Heart right ventricle (tissue), 16 donors: ENCODE results near the gene RLN3. TPM values are rescaled to one million over a fixed set of nuclear protein-coding genes. Genes with fewer than 3 reads are reported as not detected.
"Not testable (repeated sequence)": the region's sequence is repeated elsewhere in the genome, so short reads cannot be mapped to it uniquely, and the experiment has no call there.

Source experiments
- ATAC-seq, 8 donors: fragments of 200-7000 bp; cut with Tn5 transposase; one replicate each; pipeline ENCODE4 v1.9.1; 2020; ENCODE audit warnings: mild to moderate bottlenecking in 8 of 8, moderate library complexity in 8 of 8, moderate number of reproducible peaks in 1 of 8
- DNase-seq, 2 donors: peaks; one replicate each; pipeline ENCODE4 v3.0.0-alpha.2; 2020
- H3K27ac ChIP-seq, 10 donors: fragments of 200-600 bp; sonication (generic) in 2 of 10; one replicate each; pipeline versions ENCODE4 v1.5.0 to v1.8.0; 2020 to 2022; ENCODE audit warnings: mild to moderate bottlenecking in 3 of 10
- H3K27me3 ChIP-seq, 7 donors: fragments of 200-600 bp; one replicate each; pipeline ENCODE4 v1.8.0; 2021 to 2022; ENCODE audit warnings: mild to moderate bottlenecking in 2 of 7
- H3K36me3 ChIP-seq, 9 donors: fragments of 200-600 bp; sonication (generic) in 1 of 9; one replicate each; pipeline versions ENCODE4 v1.5.0 to v1.8.0; 2020 to 2022; ENCODE audit warnings: mild to moderate bottlenecking in 2 of 9
- H3K4me1 ChIP-seq, 9 donors: fragments of 200-600 bp; sonication (generic) in 1 of 9; one replicate each; pipeline versions ENCODE4 v1.5.0 to v1.8.0; 2020 to 2022; ENCODE audit warnings: mild to moderate bottlenecking in 4 of 9
- H3K4me3 ChIP-seq, 10 donors: fragments of 200-600 bp; sonication (generic) in 2 of 10; one replicate each; pipeline versions ENCODE4 v1.5.0 to v1.8.0; 2020 to 2022; ENCODE audit warnings: mild to moderate bottlenecking in 7 of 10, moderate library complexity in 2 of 10
- H3K9me3 ChIP-seq, 11 donors: fragments of 200-600 bp in 10 of 11; sonication (generic) in 2 of 11; one replicate each; pipeline versions ENCODE4 v1.5.0 to v1.8.0; 2013 to 2022; ENCODE audit warnings: mild to moderate bottlenecking in 2 of 11, control low read depth in 1 of 11, moderate library complexity in 1 of 11
- CTCF ChIP-seq, 9 donors: fragments of 200-600 bp; sonication (generic) in 2 of 9; IDR thresholded peaks; one replicate each; pipeline versions ENCODE4 v1.5.0 to v1.8.0; 2021 to 2022; ENCODE audit warnings: antibody characterized with exemption in 9 of 9, mild to moderate bottlenecking in 5 of 9, moderate library complexity in 1 of 9
- WGBS, 2 donors: extraction: QIAGEN DNeasy Blood & Tissue Kit; methylation state at CpG; one replicate each; pipeline ENCODE4 v1.1.7; 2013; ENCODE audit warnings: inconsistent platforms in 1 of 2; 5-methylcytosine and 5-hydroxymethylcytosine counted together
- intact Hi-C, 10 donors: fragments of 100-400 bp; cut with DNase I; formaldehyde crosslinking; loops; one replicate each; pipeline versions ENCODE4 v1.11.1 to v1.14.2; 2022
- polyA plus RNA-seq, 2 donors: library from polyadenylated mRNA; stranded (reverse); fragments of 200-250 nt; gene quantifications; one replicate each; pipeline ENCODE4 v1.2.3, GENCODE V29; 2013
- total RNA-seq, 10 donors: library from RNA; stranded (reverse); fragmentation: NEBNext Ultra II Directional in 3 of 10; extraction: Animal tissue kit (Norgen Biotek cat#: 25700) in 3 of 10; gene quantifications; one replicate each; pipeline versions ENCODE4 v1.2.1 to v1.2.4, GENCODE V29; 2021 to 2023
- donor health status: Arrhythmogenic right ventricular cardiomyopathy.
- donor health status: ischemic (EF 13 %, LVEDD 7.1; RV severe dilation, severe dysfunction).
- donor health status: healthy with polysubstance abuse.
- donor health status: DM: no; HTN: yes; CAD: no.
- donor health status: DM: no; HTN: no; CAD: no.
- donor health status: ischemic (EF 25% LVEDD 6.9; RV normal size, moderate dysfunction).
- donor health status: ischemic (EF 25% LVEDD 5.7; RV mildly dilated, moderate dysfunction).
- donor health status: healthy.
- donor health status: DM: yes; HTN: yes; CAD: no.
- donor health status: Ischemic cardiomyopathy.
- donor health status: ischemic (EF 35%, LVEDD 5.7; RV mildly dilated, moderate dysfunction).
- donor health status: nonischemic (EF 11% LVEDD 7.7; RV severe dilation, severe dysfunction).
- donor health status: DM: yes; HTN: yes; CAD: no.
- donor health status: PGD.
- donor health status: ischemic (EF 29% LVEDD 5.4; RV normal size, mild dysfunction).
- donor health status: nonischemic (EF 23%, LVEDD 6.1; RV moderate dilation, normal function).

RLN3 gene
- total and polyA plus RNA-seq, 12 donors, result not detected

- ATAC-seq (peak in 2 of 8 donors; percentile 1 to 16), DNase-seq (no peak)
- Histone ChIP-seq H3K27me3 (peaks cover 0 to 5% (median 0%) of the 10 kb centered on the region in 7 donors), H3K36me3 (no peaks in the 10 kb centered on the region), H3K4me3 (peak overlapping the region; percentile 61 to 80 (median 74)), H3K4me1 (peaks cover 0 to 28% (median 18%) of the 10 kb centered on the region in 9 donors), H3K27ac (peak overlapping the region; percentile 79 to 96 (median 92)), H3K9me3 (no peaks in the 10 kb centered on the region)
- 21 to 38% methylated on average over 14 to 20 of the region's 20 CpGs for WGBS, 2 donors
- intact Hi-C loops, result loop anchor here in 3 of 10 donors (5.0 to 10.0 kb wide), 3 partner anchors 76 to 149 kb away; partner anchors contain the start of gene DCAF15 (in 1 of the 3)
- TF ChIP-seq CTCF (IDR thresholded peaks at IDR 0.05), result no peak
These were observed 3.2 kb downstream of the RLN3 start for GRCh38 chr19:14030997-14031718.

GRCh38 chr19:14031719-14032480, 4.0 kb downstream of the RLN3 start, which contains the start of gene IL27RA:
TSS of gene IL27RA (plus strand) at chr19:14031762. CDS start at chr19:14031873, 111 bp downstream.
- peak within 1 kb of the TSS; percentile 79 to 96 (median 92) for H3K27ac ChIP-seq
- H3K4me1 ChIP-seq, result peaks cover 0 to 33% (median 18%) of the 10 kb centered on the region in 9 donors
- DNase-seq (peak; percentile 72 to 75), ATAC-seq (peak; percentile 80 to 90 (median 86))
- peak; percentile 55 to 78 (median 64) for TF ChIP-seq CTCF (IDR thresholded peaks at IDR 0.05)
- WGBS, 2 donors, result 0 to 1% methylated on average over 55 to 63 of the region's 63 CpGs
- H3K27me3 ChIP-seq, result peaks cover 0 to 5% (median 0%) of the 10 kb centered on the region in 7 donors
- intact Hi-C loops, result loop anchor here in 3 of 10 donors (5.0 to 10.0 kb wide), 3 partner anchors 77 to 150 kb away; partner anchors contain the start of gene DCAF15 (in 1 of the 3)
- H3K9me3 ChIP-seq, result no peaks in the 10 kb centered on the region
- H3K36me3 ChIP-seq, result peaks cover 0 to 7% (median 0%) of the 10 kb centered on the region in 9 donors
- peak within 1 kb of the TSS; percentile 61 to 80 (median 74) for H3K4me3 ChIP-seq

DNA sequence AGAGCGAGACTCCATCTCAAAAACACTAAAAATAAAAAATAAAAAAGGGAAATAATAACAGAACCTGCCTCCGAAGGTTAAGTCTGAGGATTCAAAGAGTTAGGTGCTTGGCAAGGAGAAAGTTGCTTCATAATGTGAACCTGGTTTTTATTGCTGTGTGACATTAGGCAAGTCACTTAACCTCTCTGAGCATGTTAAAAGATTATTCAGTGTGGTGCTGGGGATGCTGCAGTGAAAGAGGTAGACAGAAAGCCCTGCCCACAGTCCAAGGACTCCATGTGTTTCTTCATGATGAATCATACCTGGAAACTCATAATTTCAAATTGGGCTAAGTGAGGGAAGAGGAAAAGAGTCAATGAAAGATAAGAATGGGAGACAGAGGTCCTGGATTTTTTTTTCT, 6.0 kb downstream of the RLN3 start:
- no peak overlapping the region for H3K4me3 ChIP-seq
- no peak for ATAC-seq
- peaks cover 0 to 33% (median 18%) of the 10 kb centered on the region in 9 donors for H3K4me1 ChIP-seq
- DNase-seq, result no peak
- TF ChIP-seq CTCF (IDR thresholded peaks at IDR 0.05), result no peak
- peaks cover 0 to 24% (median 0%) of the 10 kb centered on the region in 9 donors for H3K36me3 ChIP-seq
- 96 to 99% methylated on average over 2 of the region's 2 CpGs for WGBS, 2 donors
- H3K9me3 ChIP-seq, result no peaks in the 10 kb centered on the region
- no peak overlapping the region for H3K27ac ChIP-seq
- peaks cover 0 to 5% (median 0%) of the 10 kb centered on the region in 7 donors for H3K27me3 ChIP-seq
- intact Hi-C loops, result loop anchor here in 3 of 10 donors (5.0 to 10.0 kb wide), 3 partner anchors 79 to 152 kb away; partner anchors contain the start of gene DCAF15 (in 1 of the 3)

GRCh38 chr19:14035159-14035558, 7.2 kb downstream of the RLN3 start:
- H3K27ac ChIP-seq, result peak overlapping the region in 6 of 10 donors; percentile 16 to 60 (median 42)
- peaks cover 0 to 33% (median 18%) of the 10 kb centered on the region in 9 donors for H3K4me1 ChIP-seq
- not testable (repeated sequence) for DNase-seq, H3K4me3 ChIP-seq, ATAC-seq, H3K9me3 ChIP-seq, H3K27me3 ChIP-seq
- intact Hi-C loops, result loop anchor here in 2 of 10 donors (10.0 kb wide), 2 partner anchors 80 to 150 kb away; partner anchors contain the start of gene DCAF15 (in 1 of the 2)
- 92% methylated on average over 12 of the region's 12 CpGs for WGBS, 2 donors
- H3K36me3 ChIP-seq, result peaks cover 0 to 36% (median 0%) of the 10 kb centered on the region in 9 donors
